Thyroid gland (tissue), 4 donors: ENCODE results near the gene NXN.

ENCODE experiments used
- CTCF ChIP-seq, 6 experiments: fragments of 200-600 bp in 3 of 6; fragments of 450-650 bp in 3 of 6; sonication (generic) in 3 of 6; IDR thresholded peaks; one replicate each; pipeline ENCODE4 v1.5.1; 2016 to 2019; ENCODE audit warnings: antibody characterized with exemption in 6 of 6, mild to moderate bottlenecking in 2 of 6, inconsistent platforms in 1 of 6, moderate library complexity in 1 of 6
- POLR2A ChIP-seq, 2 donors: fragments of 450-650 bp; IDR thresholded peaks; one replicate each; pipeline ENCODE4 v1.6.1; 2017; ENCODE audit warnings: antibody characterized with exemption in 2 of 2, mild to moderate bottlenecking in 2 of 2, moderate library complexity in 1 of 2

DNA sequence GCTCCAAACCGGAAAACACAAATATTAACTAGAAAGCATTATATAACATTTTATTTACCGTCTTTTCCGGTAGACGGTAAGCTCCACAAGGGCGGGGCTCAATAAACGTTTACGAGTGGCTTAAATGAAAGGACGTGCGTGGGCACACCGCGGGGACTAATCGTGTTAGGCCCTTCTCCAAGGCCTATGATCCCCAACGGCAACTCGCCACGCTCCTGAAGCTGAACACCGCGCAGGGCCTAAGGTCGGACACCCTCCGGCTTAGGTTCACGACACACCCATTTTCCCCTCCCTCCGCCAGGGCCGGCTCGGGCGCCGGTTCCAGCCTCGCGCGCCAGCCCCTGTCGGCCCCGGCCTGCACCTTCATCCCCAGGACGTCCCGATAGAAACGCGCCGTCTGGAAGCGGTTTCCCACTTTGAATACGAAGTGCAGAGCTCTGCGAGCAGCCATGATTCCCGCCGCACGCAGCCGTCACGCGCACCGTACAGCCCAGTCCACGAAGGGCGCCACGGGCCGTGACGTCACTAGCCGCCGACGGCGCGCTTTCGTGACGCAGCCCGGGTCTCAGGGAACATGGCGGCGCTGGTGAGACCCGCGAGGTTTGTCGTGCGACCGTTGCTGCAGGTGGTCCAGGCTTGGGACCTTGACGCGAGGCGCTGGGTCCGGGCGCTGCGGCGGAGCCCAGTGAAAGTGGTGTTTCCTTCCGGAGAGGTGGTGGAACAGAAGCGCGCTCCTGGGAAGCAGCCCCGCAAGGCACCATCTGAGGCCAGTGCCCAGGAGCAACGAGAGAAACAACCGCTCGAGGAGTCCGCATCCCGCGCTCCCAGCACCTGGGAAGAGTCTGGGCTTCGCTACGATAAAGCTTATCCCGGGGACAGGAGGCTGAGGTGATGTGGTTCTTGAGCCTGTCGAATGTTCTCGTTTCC, 197.5 kb downstream of the NXN start, which contains the start of the genes GLOD4 and MRM3:
- TF ChIP-seq POLR2A (IDR thresholded peaks at IDR 0.05): peak in 1 of 2 donors; percentile 67
- TF ChIP-seq CTCF (IDR thresholded peaks at IDR 0.05): peak in 3 of 6 experiments; percentile 23 to 45 (median 23)
